HG02571 (cell line): ENCODE results near the gene RAB3IL1.
"Not testable (repeated sequence)": the region's sequence is repeated elsewhere in the genome, so short reads cannot be mapped to it uniquely, and the experiment has no call there.

Source experiments
- ATAC-seq: cut with Tn5 transposase; IDR thresholded peaks from one replicate; pipeline ENCODE4 v1.9.1; 2021; ENCODE audit warnings: mild to moderate bottlenecking, moderate library complexity; ENCODE audit not compliant: unreplicated experiment

RAB3IL1 gene

GRCh38 chr11:61917334-61918109 lies at the start of gene RAB3IL1:
RAB3IL1 (minus strand) TSS chr11:61917566; CDS start chr11:61917367, 199 bp downstream.
- no peak for ATAC-seq

- ATAC-seq = no peak
Measured at GRCh38 chr11:61966734-61967115, 49.4 kb upstream of the RAB3IL1 start.

GRCh38 chr11:61964666-61965271 lies 47.4 kb upstream of the RAB3IL1 start:
- not testable (repeated sequence) for ATAC-seq

GRCh38 chr11:61964058-61964665 lies 46.8 kb upstream of the RAB3IL1 start:
- ATAC-seq = no peak

- ATAC-seq = no peak
Measured at GRCh38 chr11:61963282-61964057, 46.1 kb upstream of the RAB3IL1 start.

- ATAC-seq = no peak
Measured at GRCh38 chr11:61963016-61963281, 45.6 kb upstream of the RAB3IL1 start.

- no peak for ATAC-seq
Measured at GRCh38 chr11:61962213-61963015, 45.0 kb upstream of the RAB3IL1 start.

- ATAC-seq = no peak
Measured at GRCh38 chr11:61961570-61962212, 44.3 kb upstream of the RAB3IL1 start.

- ATAC-seq = no peak
Measured at GRCh38 chr11:61960532-61960931, 43.2 kb upstream of the RAB3IL1 start.

- no peak for ATAC-seq
Measured at GRCh38 chr11:61959678-61960077, 42.3 kb upstream of the RAB3IL1 start.

GRCh38 chr11:61959114-61959513 lies 41.7 kb upstream of the RAB3IL1 start:
- ATAC-seq = no peak

- ATAC-seq = no peak
Measured at GRCh38 chr11:61958590-61958989, 41.2 kb upstream of the RAB3IL1 start.

GRCh38 chr11:61957021-61957770 lies 39.8 kb upstream of the RAB3IL1 start:
- no peak for ATAC-seq

- no peak for ATAC-seq
Measured at GRCh38 chr11:61956191-61957020, 39.0 kb upstream of the RAB3IL1 start.

GRCh38 chr11:61955422-61956135 lies 38.2 kb upstream of the RAB3IL1 start:
- ATAC-seq = no peak

- ATAC-seq = no peak
Measured at GRCh38 chr11:61954851-61955421, 37.6 kb upstream of the RAB3IL1 start.

GRCh38 chr11:61954106-61954850 lies 36.9 kb upstream of the RAB3IL1 start:
- no peak for ATAC-seq
